ENCODE results near the gene FOXP3.

FOXP3 gene

GRCh38 chrX:49214996-49215526 lies 49.4 kb downstream of the FOXP3 start:
- no peak overlapping the region for H3K4me3 ChIP-seq (ENCODE audit: low read depth, low read length)
- H3K27me3 ChIP-seq (replicated peaks) = no peaks in the 10 kb centered on the region
- no peak for DNase-seq
- in situ Hi-C loops (cut with HindIII; ENCODE audit: low pct_ligation_motif_present, low sequenced_read_pairs) = no loop called here
- H3K36me3 ChIP-seq (replicated peaks) = no peaks in the 10 kb centered on the region
- no peak for TF ChIP-seq CTCF (IDR thresholded peaks at IDR 0.05; ENCODE audit: low read depth, low read length, missing control alignments)
- no peak overlapping the region for H3K27ac ChIP-seq

GRCh38 chrX:49214416-49214815 lies 50.1 kb downstream of the FOXP3 start:
- no peak for DNase-seq

GRCh38 chrX:49212861-49213260 lies 51.6 kb downstream of the FOXP3 start:
- Histone ChIP-seq H3K27me3 (replicated peaks) (no peaks in the 10 kb centered on the region), H3K36me3 (replicated peaks) (no peaks in the 10 kb centered on the region), H3K27ac (no peak overlapping the region), H3K4me3 (ENCODE audit: low read depth, low read length) (no peak overlapping the region)
- DNase-seq = no peak
- in situ Hi-C loops (cut with HindIII; ENCODE audit: low pct_ligation_motif_present, low sequenced_read_pairs) = no loop called here
- TF ChIP-seq CTCF (IDR thresholded peaks at IDR 0.05; ENCODE audit: low read depth, low read length, missing control alignments) = no peak

More at GRCh38 chrX:49214416-49214815, 50.1 kb downstream of the FOXP3 start:
- no peak for TF ChIP-seq CTCF (IDR thresholded peaks at IDR 0.05; ENCODE audit: low read depth, low read length, missing control alignments)
- H3K4me3 ChIP-seq (ENCODE audit: low read depth, low read length) = no peak overlapping the region
- no peaks in the 10 kb centered on the region for H3K27me3 ChIP-seq (replicated peaks)
- in situ Hi-C loops (cut with HindIII; ENCODE audit: low pct_ligation_motif_present, low sequenced_read_pairs) = no loop called here
- no peak overlapping the region for H3K27ac ChIP-seq
- no peaks in the 10 kb centered on the region for H3K36me3 ChIP-seq (replicated peaks)

- Histone ChIP-seq H3K36me3 (replicated peaks) (no peaks in the 10 kb centered on the region), H3K4me3 (ENCODE audit: low read depth, low read length) (no peak overlapping the region), H3K27me3 (replicated peaks) (no peaks in the 10 kb centered on the region), H3K27ac (no peak overlapping the region)
- no peak for TF ChIP-seq CTCF (IDR thresholded peaks at IDR 0.05; ENCODE audit: low read depth, low read length, missing control alignments)
- in situ Hi-C loops (cut with HindIII; ENCODE audit: low pct_ligation_motif_present, low sequenced_read_pairs) = no loop called here
- DNase-seq = no peak
These were observed 52.3 kb downstream of the FOXP3 start for GRCh38 chrX:49212209-49212608.

GRCh38 chrX:49211074-49211473 lies 53.4 kb downstream of the FOXP3 start:
- Histone ChIP-seq H3K36me3 (replicated peaks) (no peaks in the 10 kb centered on the region), H3K27ac (no peak overlapping the region), H3K4me3 (ENCODE audit: low read depth, low read length) (no peak overlapping the region), H3K27me3 (replicated peaks) (no peaks in the 10 kb centered on the region)
- no peak for DNase-seq
- in situ Hi-C loops (cut with HindIII; ENCODE audit: low pct_ligation_motif_present, low sequenced_read_pairs) = no loop called here
- no peak for TF ChIP-seq CTCF (IDR thresholded peaks at IDR 0.05; ENCODE audit: low read depth, low read length, missing control alignments)

GRCh38 chrX:49210406-49210805 lies 54.1 kb downstream of the FOXP3 start:
- H3K27ac ChIP-seq = no peak overlapping the region
- no peak overlapping the region for H3K4me3 ChIP-seq (ENCODE audit: low read depth, low read length)
- H3K27me3 ChIP-seq (replicated peaks) = no peaks in the 10 kb centered on the region
- H3K36me3 ChIP-seq (replicated peaks) = no peaks in the 10 kb centered on the region
- TF ChIP-seq CTCF (IDR thresholded peaks at IDR 0.05; ENCODE audit: low read depth, low read length, missing control alignments) = no peak
- DNase-seq = no peak
- in situ Hi-C loops (cut with HindIII; ENCODE audit: low pct_ligation_motif_present, low sequenced_read_pairs) = no loop called here
